ENCODE measurements around the gene GLT8D2.

The GLT8D2 gene

GRCh38 chr12:103997286-103997900 is 52.6 kb downstream of the GLT8D2 start:
- DNase-seq = no peak

DNA sequence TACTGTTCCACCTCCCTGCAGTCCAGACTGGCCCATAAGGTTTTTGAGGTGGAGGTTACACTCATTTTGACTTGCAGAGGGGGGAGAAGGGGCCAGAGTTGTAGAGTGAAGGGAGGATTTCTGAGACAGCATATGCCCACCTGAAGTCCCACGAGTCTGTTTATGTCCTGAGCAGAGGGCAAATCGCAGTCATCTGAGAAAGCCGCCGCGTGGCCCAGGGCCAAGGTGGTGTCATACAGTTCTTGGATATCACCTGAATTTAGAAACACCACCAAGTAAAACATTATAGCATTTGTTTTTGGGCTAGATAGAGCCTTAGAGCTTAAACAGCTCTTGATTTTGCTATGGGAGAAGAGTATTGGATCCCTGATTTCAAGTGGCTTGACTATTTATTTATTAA is 53.4 kb downstream of the GLT8D2 start:
- DNase-seq = no peak

DNA sequence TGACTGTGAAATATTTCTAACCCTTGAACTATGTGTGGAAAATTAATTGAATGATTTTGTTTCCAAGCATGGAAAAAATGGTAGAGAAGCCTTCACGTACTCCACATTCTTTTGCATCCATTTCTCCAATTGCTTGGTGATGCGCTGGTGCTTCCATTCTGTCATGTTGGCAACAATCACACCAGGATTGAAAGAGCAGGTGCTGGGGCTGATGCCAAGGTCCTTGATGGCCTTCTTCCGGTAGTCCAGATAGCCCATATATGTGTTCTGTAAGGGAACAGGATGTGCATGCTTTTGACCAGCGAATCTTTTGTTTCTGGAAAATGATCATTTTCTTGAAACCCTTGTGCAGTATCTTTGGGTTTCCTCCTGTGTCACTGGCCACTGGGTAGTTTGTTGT is 55.8 kb downstream of the GLT8D2 start:
- DNase-seq = no peak

- no peak for DNase-seq
Observed at GRCh38 chr12:103986829-103987228, 63.2 kb downstream of the GLT8D2 start.

GRCh38 chr12:103978384-103978982 is 71.5 kb downstream of the GLT8D2 start:
- no peak for DNase-seq

GRCh38 chr12:103975368-103975767 is 74.6 kb downstream of the GLT8D2 start:
- DNase-seq = no peak

DNA sequence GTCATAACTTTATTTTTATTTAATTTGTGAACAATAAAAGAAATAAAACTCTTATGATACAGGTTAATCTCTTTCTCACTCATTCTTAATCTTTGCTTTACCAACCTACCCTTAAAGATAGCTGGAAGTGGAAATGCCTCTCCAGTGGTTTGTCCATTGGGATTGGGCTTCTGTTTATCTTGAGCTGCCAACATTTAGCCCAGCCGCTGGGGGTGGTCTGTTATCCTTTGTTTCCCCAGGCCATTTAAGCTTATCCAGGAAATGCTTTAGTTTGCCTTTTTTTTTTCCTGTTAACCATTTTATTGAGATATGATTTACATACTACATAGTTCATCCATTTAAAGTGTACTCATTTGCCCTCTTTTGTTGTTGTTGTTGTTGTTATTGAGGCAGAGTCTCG is 76.1 kb downstream of the GLT8D2 start:
- no peak for DNase-seq

GRCh38 chr12:103969391-103969790 is 80.6 kb downstream of the GLT8D2 start:
- no peak for DNase-seq

- no peak for DNase-seq
Observed at GRCh38 chr12:103966736-103967135, 83.3 kb downstream of the GLT8D2 start.

DNA sequence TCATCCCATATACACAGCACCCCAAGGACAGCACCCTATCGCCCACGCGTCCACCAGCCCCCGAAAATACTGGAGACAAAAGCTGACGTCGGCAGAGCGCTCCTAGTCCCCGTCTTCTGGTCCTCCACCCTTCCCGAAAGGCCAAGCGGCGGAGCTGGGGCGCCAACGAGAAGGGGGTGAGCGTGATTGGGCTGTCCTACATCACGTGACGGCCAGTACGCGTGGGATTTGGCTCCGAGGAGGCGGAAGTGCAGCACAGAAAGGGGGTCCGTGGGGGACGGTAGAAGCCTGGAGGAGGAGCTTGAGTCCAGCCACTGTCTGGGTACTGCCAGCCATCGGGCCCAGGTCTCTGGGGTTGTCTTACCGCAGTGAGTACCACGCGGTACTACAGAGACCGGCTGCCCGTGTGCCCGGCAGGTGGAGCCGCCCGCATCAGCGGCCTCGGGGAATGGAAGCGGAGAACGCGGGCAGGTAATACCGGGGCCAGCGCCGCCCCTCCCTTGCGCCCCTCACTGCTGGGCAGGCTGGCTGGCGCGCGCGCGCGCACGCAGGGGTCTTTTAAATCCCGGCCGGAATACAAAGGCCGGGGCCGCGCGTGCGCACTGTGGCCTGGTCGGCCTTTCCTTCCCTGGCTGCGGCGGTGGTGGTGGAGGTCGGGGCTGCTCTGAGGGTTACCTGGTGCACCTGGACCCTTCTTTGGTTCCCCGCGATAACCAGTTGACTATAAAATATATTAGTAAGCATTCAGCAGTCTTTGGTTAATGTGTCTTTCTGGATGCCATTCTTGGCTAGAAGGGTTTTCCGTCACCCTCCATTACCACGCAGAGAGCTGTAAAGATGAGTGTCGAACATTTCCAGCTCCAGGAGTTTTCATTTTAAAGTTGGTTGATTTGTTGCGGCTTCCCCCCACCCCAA is 84.1 kb downstream of the GLT8D2 start, which contains the start of gene TDG:
TSS of gene TDG (plus strand) at position 283 of the 915 bp plus-strand sequence. CDS start at position 449, 166 bp downstream.
- DNase-seq = peak; percentile 98

- no peak for DNase-seq
Observed at GRCh38 chr12:103965255-103965589, 84.8 kb downstream of the GLT8D2 start.

GRCh38 chr12:103964805-103965204 is 85.2 kb downstream of the GLT8D2 start:
- DNase-seq = no peak

DNA sequence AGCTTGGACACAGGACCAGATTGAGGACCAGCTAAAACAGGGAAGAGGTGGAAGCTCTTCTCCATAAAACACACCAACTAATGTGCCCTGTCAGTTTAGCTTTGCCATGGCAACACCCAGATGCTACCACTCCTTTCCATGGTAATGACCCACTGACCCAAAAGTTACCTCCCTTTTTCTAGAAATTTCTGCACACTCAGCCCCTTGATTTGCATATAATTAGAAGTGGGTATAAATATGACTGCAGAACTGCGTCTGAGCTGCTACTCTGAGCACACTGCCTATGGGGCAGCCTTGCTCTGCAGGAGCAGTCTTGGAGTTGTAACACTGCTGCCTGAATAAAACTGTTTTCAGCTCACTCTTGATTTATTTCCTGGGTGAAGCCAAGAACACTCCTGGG is 87.5 kb downstream of the GLT8D2 start:
- no peak for DNase-seq

DNA sequence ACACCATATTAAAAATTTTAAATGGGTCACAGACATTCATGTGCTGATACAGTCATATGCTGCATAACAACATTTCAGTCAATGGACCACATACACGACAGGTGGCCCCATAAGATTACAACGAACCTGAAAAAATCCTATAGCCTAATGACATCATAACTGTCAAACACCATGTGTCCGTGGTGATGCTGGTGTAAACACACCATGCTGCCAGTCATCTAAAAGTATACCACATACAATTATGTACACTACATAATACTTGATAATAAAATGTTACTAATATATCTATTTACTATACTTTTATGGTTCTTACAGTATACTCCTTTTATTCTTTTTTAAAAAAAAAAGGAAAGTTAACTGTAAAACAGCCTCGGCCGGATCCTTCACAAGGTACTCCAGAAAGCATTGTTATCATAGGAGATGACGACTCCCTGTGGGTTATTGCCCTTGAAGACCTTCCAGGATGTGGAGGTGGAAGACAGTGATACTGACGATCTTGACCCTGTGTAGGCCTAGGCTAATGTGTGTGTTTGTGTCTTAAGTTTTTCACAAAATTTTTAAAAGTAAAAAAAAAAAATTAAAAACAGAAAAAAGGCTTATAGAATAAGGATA is 89.3 kb downstream of the GLT8D2 start:
- DNase-seq = no peak

GRCh38 chr12:103958621-103959020 is 91.4 kb downstream of the GLT8D2 start:
- DNase-seq = no peak

- no peak for DNase-seq
Observed at GRCh38 chr12:103957865-103958388, 92.1 kb downstream of the GLT8D2 start.

- DNase-seq = no peak
Observed at GRCh38 chr12:103956509-103957027, 93.4 kb downstream of the GLT8D2 start.

GRCh38 chr12:103955811-103956508 is 94.0 kb downstream of the GLT8D2 start:
- peak; percentile 43 for DNase-seq

DNA sequence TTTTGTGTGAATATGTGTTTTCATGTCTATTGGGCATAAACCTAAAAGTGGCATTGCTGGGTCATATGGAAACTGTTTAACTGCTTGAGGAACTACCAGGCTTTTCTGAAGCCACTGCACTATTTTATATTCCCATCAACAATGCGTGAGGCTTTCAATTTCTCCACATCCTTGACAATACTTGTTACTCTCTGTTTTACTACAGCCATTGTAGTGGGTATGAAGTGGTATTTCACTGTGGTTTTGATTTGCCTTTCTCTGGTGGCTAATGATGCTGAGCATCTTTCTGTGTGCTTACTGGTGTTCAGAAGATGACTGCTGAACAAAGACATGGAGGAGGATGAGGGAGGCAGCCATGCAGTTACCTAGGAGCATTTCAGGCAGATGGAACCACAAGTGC is 97.5 kb downstream of the GLT8D2 start:
- DNase-seq = no peak

DNA sequence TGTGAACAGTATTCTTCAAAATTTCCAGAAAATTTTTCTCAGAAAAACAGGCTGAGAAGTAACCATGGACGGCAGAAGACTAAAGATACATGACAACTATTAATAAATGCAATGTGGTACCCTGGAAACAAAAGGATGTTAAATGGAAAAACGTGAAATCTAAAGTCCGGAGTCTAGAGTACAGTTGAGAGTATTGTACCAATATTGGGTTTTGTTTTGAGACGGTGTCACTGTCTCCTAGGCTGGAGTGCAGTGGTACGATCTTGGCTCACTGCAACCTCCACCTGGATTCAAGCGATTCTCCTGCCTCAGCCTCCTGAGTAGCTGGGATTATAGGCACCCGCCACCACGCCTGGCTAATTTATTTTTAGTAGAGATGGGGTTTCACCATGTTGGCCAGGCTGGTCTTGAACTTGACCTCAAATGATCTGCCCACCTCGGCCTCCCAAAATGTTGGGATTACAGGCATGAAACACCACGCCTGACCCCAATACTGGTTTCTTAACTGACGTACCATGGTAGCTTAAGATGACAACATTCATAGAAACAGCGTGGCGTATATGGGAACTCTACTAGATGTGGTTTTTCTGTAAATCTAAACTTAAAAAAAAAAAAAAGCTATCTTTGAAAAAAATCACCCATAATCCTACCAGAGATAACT is 101.1 kb downstream of the GLT8D2 start:
- no peak for DNase-seq

DNA sequence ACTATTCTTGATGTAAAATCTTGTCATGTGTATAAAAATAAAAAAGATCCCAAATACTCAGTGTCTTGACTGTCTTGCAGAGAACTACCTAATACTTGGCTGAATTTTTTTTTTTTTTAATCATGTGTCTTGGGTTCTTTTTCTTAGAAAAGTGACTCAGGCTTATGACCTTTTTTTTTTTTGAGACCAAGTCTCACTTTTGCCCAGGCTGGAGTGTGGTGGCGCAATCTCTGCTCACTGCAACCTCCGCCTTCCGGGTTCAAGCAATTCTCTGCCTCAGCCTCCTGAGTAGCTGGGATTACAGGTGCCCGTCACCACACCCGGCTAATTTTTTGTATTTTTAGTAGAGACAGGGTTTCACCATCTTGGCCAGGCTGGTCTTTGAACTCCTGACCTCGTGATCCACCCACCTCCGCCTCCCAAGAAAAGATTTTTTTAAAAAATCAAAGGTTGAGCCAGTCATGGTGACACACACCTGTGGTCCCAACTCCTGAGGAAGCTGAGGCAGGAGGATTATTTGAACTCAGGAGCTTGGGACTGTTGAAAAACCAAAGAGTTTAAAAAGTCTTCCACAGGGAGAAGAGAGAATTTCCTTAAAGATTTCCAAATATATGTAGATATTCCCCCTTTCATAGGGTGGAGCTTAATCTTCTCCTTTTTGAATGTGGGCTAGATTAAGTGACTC is 102.0 kb downstream of the GLT8D2 start:
- DNase-seq = no peak
